Measurements from ENCODE around the gene NFKBIA.

DNA sequence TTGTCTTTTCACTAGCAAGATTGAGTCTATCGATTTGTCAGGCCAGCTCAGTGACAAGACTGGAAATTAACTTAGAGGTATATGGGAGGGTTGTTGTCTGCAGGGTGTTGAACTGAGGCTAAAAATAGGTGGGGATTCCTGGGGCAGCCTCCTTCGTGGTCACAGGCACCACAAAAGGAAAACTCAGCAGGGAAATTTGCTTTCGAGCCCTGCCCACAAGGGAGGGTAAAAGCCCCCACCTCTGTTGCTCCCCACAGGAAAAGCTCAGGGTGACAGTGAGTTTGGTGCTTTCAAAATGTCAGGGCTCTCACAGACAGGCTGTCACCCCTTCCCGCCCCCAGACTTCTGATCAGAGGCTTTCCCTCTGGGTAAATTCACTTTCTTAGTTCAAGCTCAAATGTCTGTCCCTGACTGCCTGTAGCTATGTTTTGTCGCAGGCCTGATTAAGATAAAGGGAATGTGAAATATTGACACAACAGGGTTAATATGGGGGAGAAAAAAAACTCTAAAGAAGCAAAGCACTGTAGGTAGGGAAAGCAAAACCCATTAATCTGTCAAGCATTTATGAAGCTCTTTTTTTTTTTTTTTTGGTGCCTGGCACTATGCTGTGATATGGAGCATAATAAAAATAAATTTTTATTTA lies 11.7 kb upstream of the NFKBIA start:
- TF ChIP-seq, protein P1, sequence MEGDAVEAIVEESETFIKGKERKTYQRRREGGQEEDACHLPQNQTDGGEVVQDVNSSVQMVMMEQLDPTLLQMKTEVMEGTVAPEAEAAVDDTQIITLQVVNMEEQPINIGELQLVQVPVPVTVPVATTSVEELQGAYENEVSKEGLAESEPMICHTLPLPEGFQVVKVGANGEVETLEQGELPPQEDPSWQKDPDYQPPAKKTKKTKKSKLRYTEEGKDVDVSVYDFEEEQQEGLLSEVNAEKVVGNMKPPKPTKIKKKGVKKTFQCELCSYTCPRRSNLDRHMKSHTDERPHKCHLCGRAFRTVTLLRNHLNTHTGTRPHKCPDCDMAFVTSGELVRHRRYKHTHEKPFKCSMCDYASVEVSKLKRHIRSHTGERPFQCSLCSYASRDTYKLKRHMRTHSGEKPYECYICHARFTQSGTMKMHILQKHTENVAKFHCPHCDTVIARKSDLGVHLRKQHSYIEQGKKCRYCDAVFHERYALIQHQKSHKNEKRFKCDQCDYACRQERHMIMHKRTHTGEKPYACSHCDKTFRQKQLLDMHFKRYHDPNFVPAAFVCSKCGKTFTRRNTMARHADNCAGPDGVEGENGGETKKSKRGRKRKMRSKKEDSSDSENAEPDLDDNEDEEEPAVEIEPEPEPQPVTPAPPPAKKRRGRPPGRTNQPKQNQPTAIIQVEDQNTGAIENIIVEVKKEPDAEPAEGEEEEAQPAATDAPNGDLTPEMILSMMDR (IDR thresholded peaks at IDR 0.05; ENCODE audit: insufficient read depth, low read depth, low read length): no peak
- TF ChIP-seq EZH2 (IDR thresholded peaks at IDR 0.05; ENCODE audit: insufficient read depth, low read length): no peak

Data from astrocyte (in vitro differentiated cells and primary cell).